ENCODE results near the gene PRKACA. TPM values are rescaled to one million over a fixed set of nuclear protein-coding genes. Genes with fewer than 3 reads are reported as not detected.
A peak's percentile ranks its signal among the peaks of the same experiment; 100 is the strongest.

The PRKACA gene
- total and polyA plus RNA-seq, 10 of the 15 experiments (the other 5 are each of a cell fraction or from before 2014, with no cell fraction given): 0.53 to 68.5 (median 11.2) TPM

GRCh38 chr19:14148751-14149410 lies 31.3 kb upstream of the PRKACA start (continued):
- no peak for TF ChIP-seq BCLAF1 (IDR thresholded peaks at IDR 0.05)

GRCh38 chr19:14147797-14148605 lies 30.4 kb upstream of the PRKACA start:
- FAIRE-seq: no peak
- Histone ChIP-seq H3K79me2 (ENCODE audit: control insufficient read depth, insufficient read depth, low read length) (no peaks in the 10 kb centered on the region), H3K36me3 (ENCODE audit: control insufficient read depth in 2 of 2, insufficient read depth in 2 of 2, low read length in 1 of 2) (no peaks in the 10 kb centered on the region), H3K4me3 (no peak overlapping the region), H3K27ac (ENCODE audit: control insufficient read depth, insufficient read depth) (no peak overlapping the region), H3K9ac (ENCODE audit: control insufficient read depth, insufficient read depth, low read length) (no peak overlapping the region), H3K4me2 (ENCODE audit: control insufficient read depth, insufficient read depth) (no peak overlapping the region), H3K9me3 (replicated peaks; ENCODE audit: control insufficient read depth, insufficient read depth, low read length) (no peaks in the 10 kb centered on the region), H2AFZ (ENCODE audit: control insufficient read depth, low read depth, low read length) (no peak overlapping the region), H4K20me1 (ENCODE audit: control insufficient read depth, insufficient read depth) (no peaks in the 10 kb centered on the region), H3K4me1 (ENCODE audit: control insufficient read depth, insufficient read depth, low read length) (peaks cover 6% of the 10 kb centered on the region; the same call in 1 of the 2 replicates), H3K27me3 (replicated peaks in 1 of 2; ENCODE audit: control insufficient read depth in 2 of 2, insufficient read depth in 2 of 2, low read length in 1 of 2) (no peaks in the 10 kb centered on the region)
- DNase-seq (ENCODE audit: low read depth, low spot score): no peak
- TF ChIP-seq SIN3A (IDR thresholded peaks at IDR 0.05; ENCODE audit: low read depth, low read length): no peak
- no peak for TF ChIP-seq ESRRA (IDR thresholded peaks at IDR 0.05; ENCODE audit: low read length)
- 0 out of 2 replicates have a peak, but pooled peaks have one; percentile 25 for TF ChIP-seq YY1 (IDR thresholded peaks at IDR 0.05; ENCODE audit: low read depth, low read length)
- TF ChIP-seq TCF12 (IDR thresholded peaks at IDR 0.05; ENCODE audit: low read depth, low read length): 0 out of 2 replicates have a peak, but pooled peaks have one; percentile 8
- peak; percentile 45 to 59 (median 55) for TF ChIP-seq CTCF (IDR thresholded peaks at IDR 0.05 in 2 of 3, conservative IDR thresholded peaks at IDR 0.05 in 1 of 3; ENCODE audit: control insufficient read depth in 2 of 3, extremely low read depth in 1 of 3, insufficient read depth in 1 of 3, low read depth in 3 of 3, low read length in 3 of 3)
- TF ChIP-seq SMC3 (IDR thresholded peaks at IDR 0.05; ENCODE audit: borderline replicate concordance, low read length): peak; percentile 41; the same call in 1 of the 2 replicates
- peak in 1 of 2 experiments; percentile 28; a peak in 1 of 3 replicates for TF ChIP-seq EGR1 (IDR thresholded peaks at IDR 0.05; ENCODE audit: borderline replicate concordance in 1 of 2, low read depth in 2 of 2, low read length in 2 of 2)
- peak; percentile 62 for TF ChIP-seq RAD21 (IDR thresholded peaks at IDR 0.05; ENCODE audit: insufficient read depth, low read depth, low read length)
- BruUV-seq (replicated peaks): no TSS peak
- POLR2A ChIA-PET: no interaction called here
- CTCF ChIA-PET: interaction anchor here (0.6 to 1.5 kb wide), 3 partner anchors 11 to 336 kb away, joined by 3 to 4 read pairs (median 3); no protein-coding TSS in a partner anchor
- RAD21 ChIA-PET (ENCODE audit: unreplicated experiment): interaction anchor here (1.2 kb wide), 2 partner anchors 11 to 331 kb away, joined by 3 to 4 read pairs; partner anchors contain the start of gene ASF1B
- WGBS (ENCODE audit: insufficient coverage, insufficient replicate concordance, low lambda C conversion rate, missing lambda C conversion rate): 50% methylated on average over 20 of the region's 20 CpGs
- intact Hi-C loops (cut with micrococcal nuclease; ENCODE audit: unreplicated experiment) (no loop called here), in situ Hi-C loops (cut with MboI) (no loop called here)
- peak; percentile 80 for ATAC-seq
- SMC1A ChIA-PET (ENCODE audit: uncharacterized antibody, unreplicated experiment): no interaction called here

Data from GM12878 (cell line).